ACHN (cell line): ENCODE results near the gene DPM2.

Source experiments
- DNase-seq: peaks from one replicate; pipeline ENCODE4 v3.0.0-alpha.2; 2015
- in situ Hi-C: cut with HindIII; loops from 2 replicates; pipeline ENCODE4 v1.10.0; 2017; ENCODE audit warnings: low sequenced_read_pairs, low pct_ligation_motif_present, low pct_unique_long_range_greater_than_20kb

The DPM2 gene

GRCh38 chr9:127912296-127912695 lies 25.4 kb downstream of the DPM2 start:
- in situ Hi-C loops = no loop called here

GRCh38 chr9:127910613-127911205 lies 26.9 kb downstream of the DPM2 start:
- in situ Hi-C loops = no loop called here

More at GRCh38 chr9:127912296-127912695, 25.4 kb downstream of the DPM2 start:
- no peak for DNase-seq

GRCh38 chr9:127909839-127910273 lies 27.8 kb downstream of the DPM2 start:
- DNase-seq = no peak
- in situ Hi-C loops = no loop called here

More at GRCh38 chr9:127910613-127911205, 26.9 kb downstream of the DPM2 start:
- DNase-seq = peak; percentile 27

GRCh38 chr9:127908660-127908926 lies 29.1 kb downstream of the DPM2 start:
- in situ Hi-C loops = no loop called here

GRCh38 chr9:127907867-127908659 lies 29.6 kb downstream of the DPM2 start:
- in situ Hi-C loops = no loop called here
- no peak for DNase-seq

More at GRCh38 chr9:127908660-127908926, 29.1 kb downstream of the DPM2 start:
- no peak for DNase-seq

GRCh38 chr9:127905788-127906191 lies 31.9 kb downstream of the DPM2 start:
- in situ Hi-C loops = no loop called here
- DNase-seq = no peak

- no peak for DNase-seq
- in situ Hi-C loops = no loop called here
Measured at GRCh38 chr9:127905004-127905728, 32.5 kb downstream of the DPM2 start.

- in situ Hi-C loops = no loop called here
- DNase-seq = no peak
Measured at GRCh38 chr9:127904561-127905003, 33.1 kb downstream of the DPM2 start.

- in situ Hi-C loops = no loop called here
- no peak for DNase-seq
Measured at GRCh38 chr9:127903557-127904475, 33.8 kb downstream of the DPM2 start.

- peak; percentile 75 for DNase-seq
- in situ Hi-C loops = no loop called here
Measured at GRCh38 chr9:127899128-127899943, 38.3 kb downstream of the DPM2 start, which contains the start of gene ST6GALNAC6. Gene ST6GALNAC6, minus strand, starts transcription at chr9:127899603. Its CDS starts 1,622 bp downstream, at chr9:127897981.

GRCh38 chr9:127898433-127899127 lies 39.1 kb downstream of the DPM2 start:
- peak; percentile 33 for DNase-seq

GRCh38 chr9:127897193-127897692 lies 40.4 kb downstream of the DPM2 start:
- no peak for DNase-seq

More at GRCh38 chr9:127898433-127899127, 39.1 kb downstream of the DPM2 start:
- in situ Hi-C loops = no loop called here

GRCh38 chr9:127896395-127897192 lies 41.1 kb downstream of the DPM2 start:
- in situ Hi-C loops = no loop called here
- no peak for DNase-seq

More at GRCh38 chr9:127897193-127897692, 40.4 kb downstream of the DPM2 start:
- in situ Hi-C loops = no loop called here

- in situ Hi-C loops = no loop called here
- DNase-seq = no peak
Measured at GRCh38 chr9:127895811-127896210, 41.8 kb downstream of the DPM2 start.

- in situ Hi-C loops = no loop called here
- no peak for DNase-seq
Measured at GRCh38 chr9:127893392-127893791, 44.3 kb downstream of the DPM2 start.

GRCh38 chr9:127892831-127893230 lies 44.8 kb downstream of the DPM2 start:
- in situ Hi-C loops = no loop called here
- no peak for DNase-seq
